ENCODE data around the gene RNF25. TPM values are rescaled to one million over a fixed set of nuclear protein-coding genes. Genes with fewer than 3 reads are reported as not detected.

Gene RNF25
- total and polyA plus RNA-seq, 2 experiments from 2014 or later: 18.3 to 22.2 TPM

- Histone ChIP-seq H3K27ac (ENCODE audit: low read depth) (no peak overlapping the region), H3K4me2 (no peak overlapping the region), H3K4me1 (ENCODE audit: insufficient read depth) (peaks cover 20% of the 10 kb centered on the region), H3K4me3 (no peak overlapping the region), H4K20me1 (replicated peaks; ENCODE audit: insufficient read depth) (peaks cover 15% of the 10 kb centered on the region), H2AFZ (no peak overlapping the region), H3K9me2 (ENCODE audit: insufficient read depth) (no peaks in the 10 kb centered on the region), H3K27me3 (ENCODE audit: insufficient read depth) (no peaks in the 10 kb centered on the region), H3K79me2 (replicated peaks; ENCODE audit: insufficient read depth) (peaks cover 76% of the 10 kb centered on the region), H3K36me3 (ENCODE audit: insufficient read depth) (no peaks in the 10 kb centered on the region), H3F3A (replicated peaks; ENCODE audit: low read depth) (no peaks in the 10 kb centered on the region; the same call in 1 of the 2 replicates)
- Mint-ChIP-seq H3K27ac (no peak overlapping the region), H3K36me3 (ENCODE audit: low read depth) (peaks cover 13% of the 10 kb centered on the region), H3K4me3 (no peak overlapping the region), H3K9me3 (no peaks in the 10 kb centered on the region), H3K4me1 (peaks cover 6% of the 10 kb centered on the region), H3K27me3 (ENCODE audit: insufficient read depth, low read depth, poor library complexity) (peaks cover 11% of the 10 kb centered on the region)
- TF ChIP-seq CTCF (conservative IDR thresholded peaks at IDR 0.05; ENCODE audit: low read depth in 2 of 2): no peak
- no peak for TF ChIP-seq NANOG (IDR thresholded peaks at IDR 0.05; ENCODE audit: borderline replicate concordance)
- no peak for TF ChIP-seq CREB1 (CRISPR knock-in tag; IDR thresholded peaks at IDR 0.05; ENCODE audit: low read depth)
- no peak for TF ChIP-seq ZNF114 (CRISPR knock-in tag; IDR thresholded peaks at IDR 0.05)
- TF ChIP-seq STAT1 (IDR thresholded peaks at IDR 0.05; ENCODE audit: unreplicated experiment): no peak
- TF ChIP-seq JUNB (IDR thresholded peaks at IDR 0.05; ENCODE audit: unreplicated experiment): no peak
- ATAC-seq: no peak
- no peak for DNase-seq (ENCODE audit: low spot score)
Measured at GRCh38 chr2:218713922-218714321, 42.1 kb upstream of the RNF25 start.

- DNase-seq (ENCODE audit: low spot score): no peak
- peaks cover 5% of the 10 kb centered on the region for H3K36me3 Mint-ChIP-seq (ENCODE audit: low read depth)
- H2AFZ ChIP-seq: no peak overlapping the region; the same call in 1 of the 2 replicates
- H3K9me3 Mint-ChIP-seq: peaks cover 4% of the 10 kb centered on the region; the same call in 1 of the 3 replicates
- H3K79me2 ChIP-seq (replicated peaks; ENCODE audit: insufficient read depth): peaks cover 55% of the 10 kb centered on the region
- H3K27ac Mint-ChIP-seq: no peak overlapping the region; the same call in 1 of the 2 replicates
- H3K4me1 ChIP-seq (ENCODE audit: insufficient read depth): peaks cover 11% of the 10 kb centered on the region; the same call in 1 of the 2 replicates
- H3F3A ChIP-seq (replicated peaks; ENCODE audit: low read depth): no peaks in the 10 kb centered on the region; the same call in 1 of the 2 replicates
- no peaks in the 10 kb centered on the region for H3K36me3 ChIP-seq (ENCODE audit: insufficient read depth)
- no peaks in the 10 kb centered on the region for H3K9me2 ChIP-seq (ENCODE audit: insufficient read depth)
- H3K4me1 Mint-ChIP-seq: peaks cover 6% of the 10 kb centered on the region
- peaks cover 12% of the 10 kb centered on the region for H3K27me3 Mint-ChIP-seq (ENCODE audit: insufficient read depth, low read depth, poor library complexity)
- ATAC-seq: no peak
- H3K27ac ChIP-seq (ENCODE audit: low read depth): no peak overlapping the region
- H3K4me3 Mint-ChIP-seq: peak overlapping the region; percentile 99
- H3K27me3 ChIP-seq (ENCODE audit: insufficient read depth): no peaks in the 10 kb centered on the region
- H4K20me1 ChIP-seq (replicated peaks; ENCODE audit: insufficient read depth): peaks cover 15% of the 10 kb centered on the region; the same call in 1 of the 2 replicates
- peak overlapping the region; percentile 69 for H3K4me3 ChIP-seq
- H3K4me2 ChIP-seq: peak overlapping the region; percentile 86
- TF ChIP-seq CTCF (conservative IDR thresholded peaks at IDR 0.05; ENCODE audit: low read depth in 2 of 2) (no peak), NANOG (IDR thresholded peaks at IDR 0.05; ENCODE audit: borderline replicate concordance) (no peak), EZH2 (IDR thresholded peaks at IDR 0.05; ENCODE audit: low read depth, unreplicated experiment) (no peak), EZH2phosphoT487 (IDR thresholded peaks at IDR 0.05; ENCODE audit: unreplicated experiment) (no peak), REST (IDR thresholded peaks at IDR 0.05; ENCODE audit: unreplicated experiment) (no peak), JUNB (IDR thresholded peaks at IDR 0.05; ENCODE audit: unreplicated experiment) (no peak), ZNF331 (CRISPR knock-in tag; IDR thresholded peaks at IDR 0.05; ENCODE audit: low read depth) (no peak), ZNF114 (CRISPR knock-in tag; IDR thresholded peaks at IDR 0.05) (no peak), STAT1 (IDR thresholded peaks at IDR 0.05; ENCODE audit: unreplicated experiment) (no peak)
Measured at GRCh38 chr2:218711550-218711929, 39.7 kb upstream of the RNF25 start.

All from GM23338 (cell line).